OCI-LY7 (cell line): Measurements from ENCODE around the gene ITGAV. TPM values are rescaled to one million over a fixed set of nuclear protein-coding genes. Genes with fewer than 3 reads are reported as not detected.

Experiments
- BruUV-seq: library from RNA; stranded (reverse); fragments of 400-500 nt; replicated peaks from 2 replicates; lab custom pipeline; 2021; lab: Mats Ljungman, UMichigan
- CTCF ChIA-PET: fragments of 300-600 bp; sonication (Branson Sonifier 250); formaldehyde crosslinking; loops from one replicate; lab custom pipeline; 2022; ENCODE audit warnings: antibody characterized with exemption; ENCODE audit not compliant: unreplicated experiment; lab: Charles Lee
- POLR2A ChIA-PET: fragments of 300-600 bp; sonication (Branson Sonifier 250); formaldehyde crosslinking; loops from one replicate; lab custom pipeline; 2022; ENCODE audit warnings: antibody characterized with exemption; lab: Charles Lee
- DNase-seq: peaks from one replicate; pipeline ENCODE4 v3.0.0-alpha.2; 2015; ENCODE audit warnings: low spot score
- H2AFZ ChIP-seq: fragments of 200-600 bp; sonication (generic), shearing (Covaris generic); 2 replicates; pipeline ENCODE4 v1.6.1; 2014; ENCODE audit warnings: mild to moderate bottlenecking, antibody characterized with exemption, low read length, moderate library complexity
- H3K27ac ChIP-seq: fragments of 200-600 bp; sonication (generic); 2 replicates; pipeline ENCODE4 v1.5.1; 2014; ENCODE audit warnings: mixed run types, low read depth, mild to moderate bottlenecking, moderate library complexity, low read length, inconsistent platforms; ENCODE audit not compliant: poor library complexity, severe bottlenecking
- H3K36me3 ChIP-seq: fragments of 200-600 bp; sonication (generic); 2 replicates; pipeline ENCODE4 v1.6.1; 2014; ENCODE audit warnings: mild to moderate bottlenecking, antibody characterized with exemption, low read length, moderate library complexity, mixed read lengths; ENCODE audit not compliant: insufficient read depth
- H3K4me1 ChIP-seq: fragments of 200-600 bp; sonication (generic); 2 replicates; pipeline ENCODE4 v1.5.1; 2014; ENCODE audit warnings: mild to moderate bottlenecking, low read length; ENCODE audit not compliant: insufficient read depth, poor library complexity, severe bottlenecking
- H3K4me2 ChIP-seq: fragments of 200-600 bp; sonication (generic); 2 replicates; pipeline ENCODE4 v1.6.1; 2014; ENCODE audit warnings: mild to moderate bottlenecking, low read length
- H3K4me3 ChIP-seq: fragments of 200-600 bp; sonication (generic); 2 replicates; pipeline ENCODE4 v1.5.1; 2014; ENCODE audit warnings: mild to moderate bottlenecking, low read depth, low read length; ENCODE audit not compliant: poor library complexity, severe bottlenecking
- H3K79me2 ChIP-seq: fragments of 200-600 bp; sonication (generic); 2 replicates; pipeline ENCODE4 v1.6.1; 2016; ENCODE audit warnings: low read depth, mild to moderate bottlenecking, low read length, moderate library complexity, mixed read lengths; ENCODE audit not compliant: insufficient read depth
- H3K9me2 ChIP-seq: fragments of 200-600 bp; sonication (generic); 2 replicates; pipeline ENCODE4 v1.6.1; 2016; ENCODE audit warnings: mild to moderate bottlenecking, low read length, mixed read lengths; ENCODE audit not compliant: insufficient read depth
- H3K9me3 ChIP-seq: fragments of 200-600 bp; sonication (generic); 2 replicates; pipeline ENCODE4 v1.6.1; 2014; ENCODE audit warnings: mild to moderate bottlenecking, mixed run types, low read length, mixed read lengths
- H4K20me1 ChIP-seq: fragments of 200-600 bp; sonication (generic); 2 replicates; pipeline ENCODE4 v1.6.1; 2014; ENCODE audit warnings: mild to moderate bottlenecking, antibody characterized with exemption, low read length, moderate library complexity, mixed read lengths; ENCODE audit not compliant: insufficient read depth
- EZH2phosphoT487 ChIP-seq: fragments of 200-600 bp; sonication (generic); IDR thresholded peaks from 2 replicates; pipeline ENCODE4 v1.6.1; 2018; ENCODE audit warnings: low read depth, borderline replicate concordance, mild to moderate bottlenecking, mixed run types, antibody characterized with exemption, low read length, moderate library complexity, mixed read lengths
- intact Hi-C: fragments of 100-400 bp; cut with micrococcal nuclease; formaldehyde crosslinking; loops from one replicate; pipeline ENCODE4 v1.10.0; 2022; ENCODE audit not compliant: unreplicated experiment
- total RNA-seq, 2 experiments: library from RNA; depleted of rRNA in 1 of 2; stranded (reverse); fragments of >200 nt in 1 of 2; shearing (Covaris generic) in 1 of 2; gene quantifications; 2 replicates each; pipeline ENCODE4 v1.2.3, GENCODE V29; 2014 to 2022
- TF ChIP-seq, protein P1 (sequence below): fragments of 200-600 bp; sonication (generic); conservative IDR thresholded peaks from 2 replicates; pipeline ENCODE4 v1.5.1; 2014; ENCODE audit warnings: mild to moderate bottlenecking, antibody characterized with exemption, low read length, moderate library complexity, mixed read lengths

ITGAV gene
- total RNA-seq, 2 experiments from 2014 or later: 1.1 to 3.2 TPM

DNA sequence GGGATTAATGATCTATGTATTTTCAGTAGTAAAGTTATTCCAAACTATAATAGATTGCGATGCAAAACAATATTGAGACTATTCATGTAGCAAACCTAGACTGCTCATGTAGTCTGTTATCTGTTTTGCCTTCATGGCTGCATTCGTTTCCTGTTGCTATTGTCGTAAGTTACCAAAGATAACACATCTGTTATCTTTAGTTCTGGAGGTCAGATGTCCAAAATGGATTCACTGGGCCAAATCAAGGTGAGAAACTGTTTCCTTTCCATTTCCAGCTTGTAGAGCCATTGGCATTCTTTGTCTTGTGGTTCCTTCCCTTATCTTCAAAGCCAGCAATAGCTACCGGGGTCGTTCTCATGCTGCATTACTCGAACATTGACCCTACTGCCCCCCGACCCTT, 20.9 kb downstream of the ITGAV start:
- H2AFZ ChIP-seq: no peak overlapping the region
- H3K9me2 ChIP-seq: no peaks in the 10 kb centered on the region
- no peak for DNase-seq
- no peaks in the 10 kb centered on the region for H3K9me3 ChIP-seq
- H3K27ac ChIP-seq: no peak overlapping the region
- CTCF ChIA-PET: no interaction called here
- intact Hi-C loops: no loop called here
- no peak overlapping the region for H3K4me2 ChIP-seq
- no peaks in the 10 kb centered on the region for H4K20me1 ChIP-seq
- no peaks in the 10 kb centered on the region for H3K4me1 ChIP-seq
- H3K36me3 ChIP-seq: no peaks in the 10 kb centered on the region
- H3K4me3 ChIP-seq: no peak overlapping the region
- no TSS peak for BruUV-seq
- no peaks in the 10 kb centered on the region for H3K79me2 ChIP-seq
- POLR2A ChIA-PET: no interaction called here
- no peak for TF ChIP-seq EZH2phosphoT487
- TF ChIP-seq, protein P1, sequence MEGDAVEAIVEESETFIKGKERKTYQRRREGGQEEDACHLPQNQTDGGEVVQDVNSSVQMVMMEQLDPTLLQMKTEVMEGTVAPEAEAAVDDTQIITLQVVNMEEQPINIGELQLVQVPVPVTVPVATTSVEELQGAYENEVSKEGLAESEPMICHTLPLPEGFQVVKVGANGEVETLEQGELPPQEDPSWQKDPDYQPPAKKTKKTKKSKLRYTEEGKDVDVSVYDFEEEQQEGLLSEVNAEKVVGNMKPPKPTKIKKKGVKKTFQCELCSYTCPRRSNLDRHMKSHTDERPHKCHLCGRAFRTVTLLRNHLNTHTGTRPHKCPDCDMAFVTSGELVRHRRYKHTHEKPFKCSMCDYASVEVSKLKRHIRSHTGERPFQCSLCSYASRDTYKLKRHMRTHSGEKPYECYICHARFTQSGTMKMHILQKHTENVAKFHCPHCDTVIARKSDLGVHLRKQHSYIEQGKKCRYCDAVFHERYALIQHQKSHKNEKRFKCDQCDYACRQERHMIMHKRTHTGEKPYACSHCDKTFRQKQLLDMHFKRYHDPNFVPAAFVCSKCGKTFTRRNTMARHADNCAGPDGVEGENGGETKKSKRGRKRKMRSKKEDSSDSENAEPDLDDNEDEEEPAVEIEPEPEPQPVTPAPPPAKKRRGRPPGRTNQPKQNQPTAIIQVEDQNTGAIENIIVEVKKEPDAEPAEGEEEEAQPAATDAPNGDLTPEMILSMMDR: no peak

GRCh38 chr2:186611526-186611925, 21.7 kb downstream of the ITGAV start:
- intact Hi-C loops: no loop called here
- Histone ChIP-seq H3K27ac (no peak overlapping the region), H3K4me3 (no peak overlapping the region), H2AFZ (no peak overlapping the region), H3K79me2 (no peaks in the 10 kb centered on the region), H3K4me2 (no peak overlapping the region), H4K20me1 (no peaks in the 10 kb centered on the region), H3K9me3 (no peaks in the 10 kb centered on the region), H3K4me1 (no peaks in the 10 kb centered on the region), H3K36me3 (no peaks in the 10 kb centered on the region), H3K9me2 (no peaks in the 10 kb centered on the region)
- DNase-seq: no peak
- TF ChIP-seq, protein P1: no peak
- no peak for TF ChIP-seq EZH2phosphoT487
- no TSS peak for BruUV-seq
- POLR2A ChIA-PET: interaction anchor here (0.9 kb wide), 1 partner anchor 17 kb away, joined by 3 read pairs; no protein-coding TSS in a partner anchor
- CTCF ChIA-PET: no interaction called here

GRCh38 chr2:186612026-186612425, 22.2 kb downstream of the ITGAV start:
- ChIA-PET POLR2A (interaction anchor here (0.6 to 0.9 kb wide), 2 partner anchors 17 to 1288 kb away, joined by 3 read pairs; no protein-coding TSS in a partner anchor), CTCF (no interaction called here)
- H3K36me3 ChIP-seq: no peaks in the 10 kb centered on the region
- no peaks in the 10 kb centered on the region for H3K9me2 ChIP-seq
- no peak overlapping the region for H2AFZ ChIP-seq
- H3K79me2 ChIP-seq: no peaks in the 10 kb centered on the region
- TF ChIP-seq EZH2phosphoT487: no peak
- TF ChIP-seq, protein P1: no peak
- BruUV-seq: no TSS peak
- H3K4me2 ChIP-seq: no peak overlapping the region
- DNase-seq: no peak
- no peaks in the 10 kb centered on the region for H3K9me3 ChIP-seq
- H4K20me1 ChIP-seq: no peaks in the 10 kb centered on the region
- intact Hi-C loops: no loop called here
- H3K4me1 ChIP-seq: no peaks in the 10 kb centered on the region
- H3K4me3 ChIP-seq: no peak overlapping the region
- no peak overlapping the region for H3K27ac ChIP-seq
